ENCODE measurements around the gene RELN. TPM values are rescaled to one million over a fixed set of nuclear protein-coding genes. Genes with fewer than 3 reads are reported as not detected.

The RELN gene
- total and polyA plus RNA-seq, 2 of the 13 experiments (the other 11 are each of a cell fraction or from before 2014, with no cell fraction given), result 315 to 332 TPM

DNA sequence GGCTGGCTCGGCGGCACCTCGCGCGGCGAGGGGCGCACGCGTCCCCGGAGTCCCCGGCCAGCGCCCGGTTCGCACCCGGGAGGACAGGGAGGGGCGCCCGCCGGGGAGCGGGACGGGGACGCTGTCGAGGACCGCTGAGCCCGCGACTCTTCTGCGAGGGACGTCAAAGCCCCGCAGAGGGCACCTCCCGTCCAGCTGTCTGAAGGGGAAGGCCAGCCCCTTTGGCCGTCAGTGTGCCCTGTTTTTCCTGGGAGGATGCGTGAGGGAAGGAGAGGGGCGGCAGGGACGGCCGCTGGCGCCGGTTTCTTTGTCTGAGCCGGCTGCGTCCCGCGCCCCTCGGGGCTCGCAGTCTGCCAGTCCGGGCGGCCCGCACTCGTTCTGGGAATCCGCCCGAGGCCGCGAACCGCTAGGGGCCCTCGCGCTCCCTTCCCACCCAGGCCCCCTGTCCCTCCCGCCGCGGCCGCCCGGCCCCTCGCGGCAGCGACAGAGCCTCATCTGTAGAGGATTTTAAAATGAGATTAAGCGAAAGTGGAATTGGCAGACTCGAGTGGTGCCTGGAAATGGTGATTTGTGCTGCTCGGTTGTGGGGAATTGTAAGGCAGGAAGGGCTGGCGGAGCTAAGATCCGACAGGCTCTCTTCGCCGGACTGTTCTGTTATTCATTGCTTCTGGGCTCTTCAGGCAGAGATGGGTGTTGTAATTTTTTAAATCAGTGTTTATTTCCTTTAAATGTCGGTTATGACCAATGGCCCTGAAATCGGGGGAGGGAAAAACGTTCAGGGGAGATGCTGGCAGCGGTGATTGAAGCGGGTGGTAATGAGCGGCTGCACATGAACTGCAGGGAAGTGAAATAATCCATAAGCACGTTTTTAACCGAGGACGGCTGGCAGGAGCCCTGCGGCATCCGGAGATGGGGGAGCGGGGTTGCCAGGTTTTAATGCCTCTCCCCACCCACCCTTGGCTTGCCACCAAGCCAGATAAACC, 618 bp upstream of the RELN start (continued):
- TF ChIP-seq, protein P1, sequence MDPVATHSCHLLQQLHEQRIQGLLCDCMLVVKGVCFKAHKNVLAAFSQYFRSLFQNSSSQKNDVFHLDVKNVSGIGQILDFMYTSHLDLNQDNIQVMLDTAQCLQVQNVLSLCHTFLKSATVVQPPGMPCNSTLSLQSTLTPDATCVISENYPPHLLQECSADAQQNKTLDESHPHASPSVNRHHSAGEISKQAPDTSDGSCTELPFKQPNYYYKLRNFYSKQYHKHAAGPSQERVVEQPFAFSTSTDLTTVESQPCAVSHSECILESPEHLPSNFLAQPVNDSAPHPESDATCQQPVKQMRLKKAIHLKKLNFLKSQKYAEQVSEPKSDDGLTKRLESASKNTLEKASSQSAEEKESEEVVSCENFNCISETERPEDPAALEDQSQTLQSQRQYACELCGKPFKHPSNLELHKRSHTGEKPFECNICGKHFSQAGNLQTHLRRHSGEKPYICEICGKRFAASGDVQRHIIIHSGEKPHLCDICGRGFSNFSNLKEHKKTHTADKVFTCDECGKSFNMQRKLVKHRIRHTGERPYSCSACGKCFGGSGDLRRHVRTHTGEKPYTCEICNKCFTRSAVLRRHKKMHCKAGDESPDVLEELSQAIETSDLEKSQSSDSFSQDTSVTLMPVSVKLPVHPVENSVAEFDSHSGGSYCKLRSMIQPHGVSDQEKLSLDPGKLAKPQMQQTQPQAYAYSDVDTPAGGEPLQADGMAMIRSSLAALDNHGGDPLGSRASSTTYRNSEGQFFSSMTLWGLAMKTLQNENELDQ (CRISPR knock-in tag; IDR thresholded peaks at IDR 0.05; ENCODE audit: borderline replicate concordance), result no peak
- TF ChIP-seq ZNF646 (CRISPR knock-in tag; IDR thresholded peaks at IDR 0.05) (no peak), TOPORS (CRISPR knock-in tag; IDR thresholded peaks at IDR 0.05) (no peak), MEIS2 (CRISPR knock-in tag; IDR thresholded peaks at IDR 0.05) (peak; percentile 79), CREBL2 (CRISPR knock-in tag; IDR thresholded peaks at IDR 0.05; ENCODE audit: borderline replicate concordance) (no peak), SAP130 (CRISPR knock-in tag; IDR thresholded peaks at IDR 0.05; ENCODE audit: low read depth) (peak; percentile 50), MBNL3 (CRISPR knock-in tag; conservative IDR thresholded peaks at IDR 0.05) (no peak), SRF (IDR thresholded peaks at IDR 0.05; ENCODE audit: low read depth, low read length) (no peak), ZNF430 (CRISPR knock-in tag; IDR thresholded peaks at IDR 0.05) (no peak), SMAD9 (CRISPR knock-in tag; IDR thresholded peaks at IDR 0.05) (0 out of 2 replicates have a peak, but pooled peaks have one; percentile 44), RFXAP (CRISPR knock-in tag; IDR thresholded peaks at IDR 0.05; ENCODE audit: borderline replicate concordance) (peak; percentile 49; the same call in 1 of the 2 replicates), ZNF687 (CRISPR knock-in tag; IDR thresholded peaks at IDR 0.05) (peak; percentile 78), ZNF160 (CRISPR knock-in tag; IDR thresholded peaks at IDR 0.05) (no peak), TCF7 (IDR thresholded peaks at IDR 0.05; ENCODE audit: low read depth) (no peak)
